HCT116 (cell line): ENCODE measurements around the gene FBXO15. TPM values are rescaled to one million over a fixed set of nuclear protein-coding genes. Genes with fewer than 3 reads are reported as not detected.

Experiments
- ATAC-seq: fragments of 200-7000 bp; cut with Tn5 transposase; 2 replicates; pipeline ENCODE4 v1.9.1; 2020; ENCODE audit warnings: mild to moderate bottlenecking, moderate library complexity
- BruUV-seq: library from RNA; stranded (reverse); fragments of 400-500 nt; replicated peaks from 2 replicates; lab custom pipeline; 2021; lab: Mats Ljungman, UMichigan
- CTCF ChIA-PET: fragments of 300-600 bp; sonication (Branson Sonifier 250); formaldehyde crosslinking; loops from one replicate; lab custom pipeline; 2021; ENCODE audit warnings: antibody characterized with exemption; lab: Charles Lee
- POLR2A ChIA-PET: fragments of 300-600, 350-600 bp; sonication (Branson Sonifier 250); formaldehyde crosslinking; loops from one replicate; lab custom pipeline; 2021; ENCODE audit warnings: antibody characterized with exemption; lab: Charles Lee
- RAD21 ChIA-PET, 2 experiments: fragments of 300-600 bp; sonication (Branson Sonifier 250); formaldehyde crosslinking; loops; one replicate each; lab custom pipeline; 2023; ENCODE audit warnings: low total read pairs in 2 of 2; ENCODE audit not compliant: uncharacterized antibody in 2 of 2, unreplicated experiment in 2 of 2, low non-redundant PET in 1 of 2; lab: Charles Lee
- DNase-seq: peaks from one replicate; pipeline ENCODE4 v3.0.0-alpha.2; 2010; ENCODE audit warnings: low read depth, low spot score
- H2AFZ ChIP-seq: fragments of 200-600 bp; shearing (Covaris generic), sonication (generic); 2 replicates; pipeline ENCODE4 v1.6.1; 2017; ENCODE audit warnings: low read depth, mixed run types, mixed read lengths, antibody characterized with exemption, low read length; ENCODE audit not compliant: poor library complexity, severe bottlenecking
- H3K27ac ChIP-seq: 2 replicates; pipeline ENCODE4 v1.5.1; 2012; ENCODE audit warnings: low read depth, low read length
- H3K27me3 ChIP-seq: fragments of 200-600 bp; sonication (generic); 2 replicates; pipeline ENCODE4 v1.6.1; 2016; ENCODE audit warnings: mixed run types, low read length, mixed read lengths; ENCODE audit not compliant: insufficient read depth
- H3K36me3 ChIP-seq, 2 experiments: fragments of 200-500 bp in 1 of 2; fragments of 200-600 bp in 1 of 2; sonication (Bioruptor generic) in 1 of 2; sonication (generic) in 1 of 2; 2 replicates each; pipeline versions ENCODE4 v1.5.1 to v1.6.1; 2014 to 2016; ENCODE audit warnings: low read length in 2 of 2, inconsistent platforms in 1 of 2, mixed read lengths in 1 of 2, mixed run types in 1 of 2; ENCODE audit not compliant: insufficient read depth in 2 of 2, control insufficient read depth in 1 of 2
- H3K4me1 ChIP-seq, 2 experiments: fragments of 200-600 bp in 1 of 2; sonication (generic) in 1 of 2; 2 replicates each; pipeline versions ENCODE4 v1.5.1 to v1.6.1; 2012 to 2017; ENCODE audit warnings: low read length in 2 of 2, inconsistent platforms in 1 of 2, mild to moderate bottlenecking in 1 of 2, mixed read lengths in 1 of 2, mixed run types in 1 of 2, moderate library complexity in 1 of 2; ENCODE audit not compliant: insufficient read depth in 2 of 2, control insufficient read depth in 1 of 2
- H3K4me2 ChIP-seq: fragments of 200-600 bp; sonication (generic); 2 replicates; pipeline ENCODE4 v1.6.1; 2017; ENCODE audit warnings: mixed run types, low read length, mixed read lengths
- H3K4me3 ChIP-seq, 2 experiments: fragments of 200-600 bp in 1 of 2; sonication (generic) in 1 of 2; replicated peaks in 1 of 2; 2 replicates each; pipeline ENCODE4 v1.5.1; 2011 to 2016; ENCODE audit warnings: low read length in 2 of 2, control low read depth in 1 of 2, low read depth in 1 of 2, mild to moderate bottlenecking in 1 of 2, mixed read lengths in 1 of 2, mixed run types in 1 of 2
- H3K79me2 ChIP-seq: fragments of 200-600 bp; sonication (generic); 2 replicates; pipeline ENCODE4 v1.6.1; 2017; ENCODE audit warnings: mild to moderate bottlenecking, mixed run types, low read length, moderate library complexity, mixed read lengths; ENCODE audit not compliant: insufficient read depth
- H3K9ac ChIP-seq: fragments of 200-600 bp; sonication (generic); 2 replicates; pipeline ENCODE4 v1.6.1; 2016; ENCODE audit warnings: low read length, mixed read lengths
- H3K9me2 ChIP-seq: fragments of 200-600 bp; sonication (generic), shearing (Covaris generic); 2 replicates; pipeline ENCODE4 v1.6.1; 2017; ENCODE audit warnings: mixed run types, mild to moderate bottlenecking, moderate library complexity; ENCODE audit not compliant: insufficient read depth
- H3K9me3 ChIP-seq, 2 experiments: fragments of 200-500 bp in 1 of 2; fragments of 200-600 bp in 1 of 2; sonication (Bioruptor generic) in 1 of 2; sonication (generic) in 1 of 2; 2 replicates each; pipeline ENCODE4 v1.6.1; 2014 to 2017; ENCODE audit warnings: low read length in 2 of 2, mixed read lengths in 2 of 2, inconsistent platforms in 1 of 2, low read depth in 1 of 2, mild to moderate bottlenecking in 1 of 2, mixed run types in 1 of 2, moderate library complexity in 1 of 2; ENCODE audit not compliant: control insufficient read depth in 1 of 2, insufficient read depth in 1 of 2
- H4K20me1 ChIP-seq: fragments of 200-600 bp; sonication (generic), shearing (Covaris generic); 2 replicates; pipeline ENCODE4 v1.6.1; 2017; ENCODE audit warnings: mixed run types, mild to moderate bottlenecking, moderate library complexity; ENCODE audit not compliant: insufficient read depth
- ATF3 ChIP-seq: IDR thresholded peaks from 2 replicates; pipeline ENCODE4 v1.6.1; 2012
- CBX3 ChIP-seq: IDR thresholded peaks from 2 replicates; pipeline ENCODE4 v1.6.1; 2012; ENCODE audit warnings: low read depth
- CTCF ChIP-seq, 3 experiments: fragments of 200-600 bp in 1 of 3; sonication (generic) in 1 of 3; IDR thresholded peaks in 2 of 3; conservative IDR thresholded peaks in 1 of 3; 2 replicates each; pipeline ENCODE4 v1.5.1; 2012 to 2017; ENCODE audit warnings: low read depth in 2 of 3, low read length in 2 of 3, antibody characterized with exemption in 1 of 3, borderline replicate concordance in 1 of 3, control low read depth in 1 of 3, mild to moderate bottlenecking in 1 of 3, mixed read lengths in 1 of 3, mixed run types in 1 of 3, moderate library complexity in 1 of 3; ENCODE audit not compliant: insufficient read depth in 1 of 3
- EZH2phosphoT487 ChIP-seq: fragments of 200-600 bp; IDR thresholded peaks from 2 replicates; pipeline ENCODE4 v1.6.1; 2018; ENCODE audit warnings: antibody characterized with exemption, borderline replicate concordance
- JUND ChIP-seq: IDR thresholded peaks from 2 replicates; pipeline ENCODE4 v1.6.1; 2012
- POLR2A ChIP-seq: IDR thresholded peaks from 2 replicates; pipeline ENCODE4 v1.7.0; 2011; ENCODE audit warnings: borderline replicate concordance; ENCODE audit not compliant: insufficient read depth, insufficient read length; ENCODE audit errors: extremely low read depth
- RAD21 ChIP-seq: IDR thresholded peaks from 2 replicates; pipeline ENCODE4 v1.6.1; 2012; ENCODE audit warnings: low read depth, mild to moderate bottlenecking
- TCF7L2 ChIP-seq: IDR thresholded peaks from 2 replicates; pipeline ENCODE4 v1.7.0; 2011; ENCODE audit warnings: borderline replicate concordance, inconsistent platforms; ENCODE audit not compliant: insufficient read depth, insufficient read length; ENCODE audit errors: extremely low read depth
- YY1 ChIP-seq: IDR thresholded peaks from 2 replicates; pipeline ENCODE4 v1.6.1; 2011; ENCODE audit warnings: low read length, low read depth, moderate library complexity, mild to moderate bottlenecking; ENCODE audit not compliant: insufficient replicate concordance; ENCODE audit errors: extremely low read depth
- intact Hi-C: fragments of 100-400 bp; cut with micrococcal nuclease; formaldehyde crosslinking; loops from 2 replicates; pipeline ENCODE4 v1.10.0; 2022
- total RNA-seq: library from RNA; stranded (reverse); gene quantifications from one replicate; pipeline ENCODE4 v1.2.1, GENCODE V29; 2021; ENCODE audit not compliant: unreplicated experiment

The FBXO15 gene
- total RNA-seq, 1 experiment from 2014 or later: 1.1 TPM

- POLR2A ChIA-PET: no interaction called here
- no peak for ATAC-seq
- H3K36me3 ChIP-seq: no peaks in the 10 kb centered on the region
These were observed 78.2 kb downstream of the FBXO15 start for GRCh38 chr18:74069178-74070050.

GRCh38 chr18:74068296-74068695 is 79.3 kb downstream of the FBXO15 start:
- CTCF ChIA-PET: no interaction called here
- no TSS peak for BruUV-seq
- H3K9me3 ChIP-seq: no peaks in the 10 kb centered on the region
- RAD21 ChIA-PET: no interaction called here
- ATAC-seq: no peak
- no peak overlapping the region for H3K4me3 ChIP-seq
- H3K27ac ChIP-seq: no peak overlapping the region
- H3K9ac ChIP-seq: no peak overlapping the region
- no peak overlapping the region for H3K4me2 ChIP-seq
- no peaks in the 10 kb centered on the region for H3K9me2 ChIP-seq
- H3K27me3 ChIP-seq: peaks cover 20% of the 10 kb centered on the region
- intact Hi-C loops: no loop called here
- no peaks in the 10 kb centered on the region for H4K20me1 ChIP-seq
- H2AFZ ChIP-seq: no peak overlapping the region
- no peak for TF ChIP-seq CBX3
- no peak for TF ChIP-seq RAD21
- TF ChIP-seq EZH2phosphoT487: no peak
- TF ChIP-seq JUND: no peak
- no peak for TF ChIP-seq ATF3
- TF ChIP-seq CTCF (IDR thresholded peaks at IDR 0.05 in 2 of 3, conservative IDR thresholded peaks at IDR 0.05 in 1 of 3; ENCODE audit: borderline replicate concordance in 1 of 3, insufficient read depth in 1 of 3, low read depth in 2 of 3, low read length in 2 of 3): no peak
- TF ChIP-seq TCF7L2: no peak
- no peak for DNase-seq
- no peaks in the 10 kb centered on the region for H3K36me3 ChIP-seq
- POLR2A ChIA-PET: no interaction called here
- H3K4me1 ChIP-seq: no peaks in the 10 kb centered on the region
- no peaks in the 10 kb centered on the region for H3K79me2 ChIP-seq

More at GRCh38 chr18:74069178-74070050, 78.2 kb downstream of the FBXO15 start:
- RAD21 ChIA-PET: no interaction called here
- no peak overlapping the region for H3K4me2 ChIP-seq
- no TSS peak for BruUV-seq
- H3K9ac ChIP-seq: no peak overlapping the region
- TF ChIP-seq POLR2A: no peak
- TF ChIP-seq CBX3: no peak
- no peak for TF ChIP-seq YY1
- H3K4me3 ChIP-seq: no peak overlapping the region
- no peaks in the 10 kb centered on the region for H3K9me3 ChIP-seq
- peaks cover 20% of the 10 kb centered on the region for H3K27me3 ChIP-seq
- no peaks in the 10 kb centered on the region for H3K9me2 ChIP-seq
- CTCF ChIA-PET: no interaction called here
- no peak overlapping the region for H2AFZ ChIP-seq
- intact Hi-C loops: no loop called here
- no peak for DNase-seq
- no peaks in the 10 kb centered on the region for H3K79me2 ChIP-seq
- H3K4me1 ChIP-seq: no peaks in the 10 kb centered on the region
- no peaks in the 10 kb centered on the region for H4K20me1 ChIP-seq
- no peak overlapping the region for H3K27ac ChIP-seq
